Sigmoid colon (tissue), 4 donors: ENCODE measurements around the gene RHEB.

Source experiments
- CTCF ChIP-seq, 4 experiments: fragments of 450-650 bp in 3 of 4; fragments of 200-600 bp in 1 of 4; IDR thresholded peaks; one replicate each; pipeline ENCODE4 v1.5.1; 2016 to 2019; ENCODE audit warnings: antibody characterized with exemption in 4 of 4, mild to moderate bottlenecking in 3 of 4, moderate library complexity in 2 of 4
- EP300 ChIP-seq, 4 donors: sonication (generic); formaldehyde crosslinking; IDR thresholded peaks; one replicate each; pipeline ENCODE4 v1.6.1; 2017; ENCODE audit warnings: antibody characterized with exemption in 4 of 4
- POLR2A ChIP-seq, 2 donors: fragments of 450-650 bp; IDR thresholded peaks; one replicate each; pipeline ENCODE4 v1.6.1; 2016; ENCODE audit warnings: antibody characterized with exemption in 2 of 2, mild to moderate bottlenecking in 2 of 2, moderate library complexity in 2 of 2
- POLR2AphosphoS5 ChIP-seq, 4 donors: sonication (generic); formaldehyde crosslinking; IDR thresholded peaks; one replicate each; pipeline ENCODE4 v1.6.1; 2017; ENCODE audit warnings: antibody characterized with exemption in 4 of 4

DNA sequence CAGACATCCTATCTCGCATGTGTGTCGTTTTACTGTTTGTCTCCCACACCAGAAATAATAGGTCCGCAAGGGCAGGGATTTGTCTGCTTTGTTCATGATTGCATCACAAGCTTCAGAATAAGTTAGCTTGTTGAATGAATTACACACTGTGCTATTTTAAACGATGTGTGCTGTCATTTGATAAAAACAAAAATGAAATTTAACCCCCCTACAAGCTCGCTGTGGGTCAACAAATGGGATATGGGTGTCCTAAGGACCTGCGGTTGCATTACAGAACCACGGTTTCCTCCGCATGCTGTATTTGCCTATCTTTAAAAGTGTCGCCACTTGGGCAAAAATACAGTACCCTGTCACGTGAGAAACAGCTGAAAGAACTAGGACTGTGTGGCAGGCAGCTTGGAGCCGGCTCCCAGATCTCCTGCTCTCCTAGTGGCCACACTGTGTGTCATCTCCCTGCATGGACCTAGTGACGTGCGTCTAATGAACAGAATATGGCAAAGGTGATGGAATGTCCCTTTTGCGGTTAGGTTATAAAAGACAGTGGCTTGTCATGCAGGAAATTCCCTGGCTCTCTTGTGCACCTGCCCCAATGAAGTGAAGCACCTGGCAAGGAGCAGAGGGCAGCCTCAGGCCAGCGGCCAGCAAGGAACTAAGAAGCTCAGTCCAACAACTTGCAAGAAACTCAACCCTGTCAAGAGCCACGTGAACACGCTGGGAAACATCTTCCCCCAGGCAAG is 46.9 kb downstream of the RHEB start:
- TF ChIP-seq POLR2A (IDR thresholded peaks at IDR 0.05) (no peak), CTCF (IDR thresholded peaks at IDR 0.05) (no peak), POLR2AphosphoS5 (IDR thresholded peaks at IDR 0.05) (no peak), EP300 (IDR thresholded peaks at IDR 0.05) (no peak)
